GM21447 (cell line): ENCODE data around the gene WFS1.

Experiments used
- ATAC-seq: cut with Tn5 transposase; IDR thresholded peaks from one replicate; pipeline ENCODE4 v1.9.1; 2021; ENCODE audit not compliant: unreplicated experiment

The WFS1 gene

GRCh38 chr4:6352031-6352692 lies 82.5 kb downstream of the WFS1 start:
- no peak for ATAC-seq
